Panc1 (cell line): ENCODE results near the gene PCCA. TPM values are rescaled to one million over a fixed set of nuclear protein-coding genes. Genes with fewer than 3 reads are reported as not detected.

Source experiments
- ATAC-seq: fragments of 200-7000 bp; cut with Tn5 transposase; 2 replicates; pipeline ENCODE4 v1.9.1; 2020; ENCODE audit warnings: mild to moderate bottlenecking, moderate library complexity
- BruUV-seq: library from RNA; stranded (reverse); fragments of 400-500 nt; replicated peaks from 2 replicates; lab custom pipeline; 2021; lab: Mats Ljungman, UMichigan
- CTCF ChIA-PET: fragments of 300-600 bp; sonication (Branson Sonifier 250); formaldehyde crosslinking; loops from one replicate; lab custom pipeline; 2022; ENCODE audit warnings: antibody characterized with exemption; lab: Charles Lee
- POLR2A ChIA-PET: fragments of 300-600 bp; sonication (Branson Sonifier 250); formaldehyde crosslinking; loops from one replicate; lab custom pipeline; 2022; ENCODE audit warnings: antibody characterized with exemption; lab: Charles Lee
- DNase-seq: peaks from one replicate; pipeline ENCODE4 v3.0.0-alpha.2; 2010; ENCODE audit warnings: low read depth, low spot score
- H3K27ac ChIP-seq: 2 replicates; pipeline ENCODE4 v1.5.1; 2011; ENCODE audit warnings: mild to moderate bottlenecking, low read length, inconsistent platforms
- H3K27me3 ChIP-seq: fragments of 200-500 bp; sonication (Bioruptor generic); 2 replicates; pipeline ENCODE4 v1.6.0; 2014; ENCODE audit warnings: low read length, inconsistent platforms; ENCODE audit not compliant: control insufficient read depth, insufficient read depth
- H3K36me3 ChIP-seq: fragments of 200-500 bp; sonication (Bioruptor generic); 2 replicates; pipeline ENCODE4 v1.5.1; 2014; ENCODE audit warnings: inconsistent platforms, mild to moderate bottlenecking, low read length, moderate library complexity; ENCODE audit not compliant: control insufficient read depth, insufficient read depth
- H3K4me1 ChIP-seq: 2 replicates; pipeline ENCODE4 v1.5.1; 2011; ENCODE audit warnings: inconsistent platforms, mild to moderate bottlenecking, low read length, moderate library complexity; ENCODE audit not compliant: control insufficient read depth, insufficient read depth
- H3K4me3 ChIP-seq, 2 experiments: 2 replicates each; pipeline ENCODE4 v1.5.1; 2011 to 2012; ENCODE audit warnings: low read depth in 2 of 2, low read length in 2 of 2, mild to moderate bottlenecking in 2 of 2, inconsistent platforms in 1 of 2, moderate library complexity in 1 of 2
- H3K9me3 ChIP-seq: fragments of 200-500 bp; sonication (Bioruptor generic); 2 replicates; pipeline ENCODE4 v1.5.1; 2014; ENCODE audit warnings: low read depth, mild to moderate bottlenecking, inconsistent platforms, low read length, moderate library complexity; ENCODE audit not compliant: control insufficient read depth, insufficient read depth
- CTCF ChIP-seq: fragments of 450-650 bp; IDR thresholded peaks from 2 replicates; pipeline ENCODE4 v1.5.1; 2017; ENCODE audit warnings: mild to moderate bottlenecking
- POLR2AphosphoS5 ChIP-seq: IDR thresholded peaks from 2 replicates; pipeline ENCODE4 v1.6.1; 2012; ENCODE audit warnings: mild to moderate bottlenecking, low read depth, low read length, moderate library complexity
- SIN3A ChIP-seq: IDR thresholded peaks from 2 replicates; pipeline ENCODE4 v1.6.1; 2012; ENCODE audit warnings: low read depth, mild to moderate bottlenecking, low read length, moderate library complexity, borderline replicate concordance; ENCODE audit not compliant: insufficient read depth
- TCF7L2 ChIP-seq: IDR thresholded peaks from 2 replicates; pipeline ENCODE4 v1.6.1; 2011; ENCODE audit warnings: mild to moderate bottlenecking, low read depth, low read length, inconsistent platforms
- in situ Hi-C: cut with HindIII; loops from 2 replicates; pipeline ENCODE4 v1.10.0; 2016; ENCODE audit warnings: low sequenced_read_pairs, low pct_unique_long_range_greater_than_20kb
- intact Hi-C: fragments of 100-400 bp; cut with micrococcal nuclease; formaldehyde crosslinking; loops from one replicate; pipeline ENCODE4 v1.10.0; 2022; ENCODE audit not compliant: unreplicated experiment
- total RNA-seq: library from RNA; stranded (reverse); gene quantifications from one replicate; pipeline ENCODE4 v1.2.1, GENCODE V29; 2021; ENCODE audit not compliant: unreplicated experiment
- TF ChIP-seq, protein P1 (sequence below), 2 experiments: IDR thresholded peaks; 2 replicates each; pipeline ENCODE4 v1.6.1; 2011 to 2012; ENCODE audit warnings: low read depth in 2 of 2, control low read depth in 1 of 2, low read length in 1 of 2, mild to moderate bottlenecking in 1 of 2, moderate library complexity in 1 of 2; ENCODE audit not compliant: insufficient read depth in 1 of 2

PCCA gene
- total RNA-seq, 1 experiment from 2014 or later, result 14.7 TPM

- Histone ChIP-seq H3K9me3 (no peaks in the 10 kb centered on the region), H3K27ac (no peak overlapping the region; the same call in 1 of the 2 replicates), H3K27me3 (no peaks in the 10 kb centered on the region), H3K4me3 (no peak overlapping the region), H3K36me3 (no peaks in the 10 kb centered on the region), H3K4me1 (no peaks in the 10 kb centered on the region)
- TF ChIP-seq CTCF, result no peak
- no peak for TF ChIP-seq SIN3A
- TF ChIP-seq TCF7L2, result no peak
- TF ChIP-seq POLR2AphosphoS5, result no peak
- TF ChIP-seq, protein P1, sequence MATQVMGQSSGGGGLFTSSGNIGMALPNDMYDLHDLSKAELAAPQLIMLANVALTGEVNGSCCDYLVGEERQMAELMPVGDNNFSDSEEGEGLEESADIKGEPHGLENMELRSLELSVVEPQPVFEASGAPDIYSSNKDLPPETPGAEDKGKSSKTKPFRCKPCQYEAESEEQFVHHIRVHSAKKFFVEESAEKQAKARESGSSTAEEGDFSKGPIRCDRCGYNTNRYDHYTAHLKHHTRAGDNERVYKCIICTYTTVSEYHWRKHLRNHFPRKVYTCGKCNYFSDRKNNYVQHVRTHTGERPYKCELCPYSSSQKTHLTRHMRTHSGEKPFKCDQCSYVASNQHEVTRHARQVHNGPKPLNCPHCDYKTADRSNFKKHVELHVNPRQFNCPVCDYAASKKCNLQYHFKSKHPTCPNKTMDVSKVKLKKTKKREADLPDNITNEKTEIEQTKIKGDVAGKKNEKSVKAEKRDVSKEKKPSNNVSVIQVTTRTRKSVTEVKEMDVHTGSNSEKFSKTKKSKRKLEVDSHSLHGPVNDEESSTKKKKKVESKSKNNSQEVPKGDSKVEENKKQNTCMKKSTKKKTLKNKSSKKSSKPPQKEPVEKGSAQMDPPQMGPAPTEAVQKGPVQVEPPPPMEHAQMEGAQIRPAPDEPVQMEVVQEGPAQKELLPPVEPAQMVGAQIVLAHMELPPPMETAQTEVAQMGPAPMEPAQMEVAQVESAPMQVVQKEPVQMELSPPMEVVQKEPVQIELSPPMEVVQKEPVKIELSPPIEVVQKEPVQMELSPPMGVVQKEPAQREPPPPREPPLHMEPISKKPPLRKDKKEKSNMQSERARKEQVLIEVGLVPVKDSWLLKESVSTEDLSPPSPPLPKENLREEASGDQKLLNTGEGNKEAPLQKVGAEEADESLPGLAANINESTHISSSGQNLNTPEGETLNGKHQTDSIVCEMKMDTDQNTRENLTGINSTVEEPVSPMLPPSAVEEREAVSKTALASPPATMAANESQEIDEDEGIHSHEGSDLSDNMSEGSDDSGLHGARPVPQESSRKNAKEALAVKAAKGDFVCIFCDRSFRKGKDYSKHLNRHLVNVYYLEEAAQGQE (IDR thresholded peaks at IDR 0.05; ENCODE audit: insufficient read depth in 1 of 2, low read depth in 2 of 2, low read length in 1 of 2), result no peak
- no peak for ATAC-seq
- ChIA-PET POLR2A (no interaction called here), CTCF (no interaction called here)
- in situ Hi-C loops (no loop called here), intact Hi-C loops (no loop called here)
- no peak for DNase-seq
- BruUV-seq, result no TSS peak
Measured at GRCh38 chr13:100302391-100302790, 213.5 kb downstream of the PCCA start.

DNA sequence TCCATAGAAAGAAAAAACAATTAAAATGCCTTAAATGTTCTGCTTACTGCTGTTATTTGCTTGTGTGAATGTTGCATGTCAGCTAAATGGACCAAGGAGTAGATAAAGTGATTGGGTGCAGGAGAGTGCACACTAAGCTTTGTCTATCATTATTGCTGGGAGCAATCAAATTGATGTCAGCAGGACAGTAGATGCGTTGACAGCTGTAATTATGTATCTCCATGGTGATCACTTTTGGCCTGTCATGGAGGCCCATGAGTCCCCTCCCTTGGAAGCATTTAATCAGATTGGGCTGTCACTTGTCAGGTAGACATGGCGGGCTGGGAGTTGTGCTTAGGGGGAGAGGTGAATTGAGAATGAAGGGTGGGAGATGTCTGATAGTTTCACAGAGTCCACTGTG is 215.3 kb downstream of the PCCA start:
- no peak overlapping the region for H3K4me3 ChIP-seq
- DNase-seq, result no peak
- ChIA-PET CTCF (no interaction called here), POLR2A (no interaction called here)
- H3K36me3 ChIP-seq, result no peaks in the 10 kb centered on the region
- H3K4me1 ChIP-seq, result no peaks in the 10 kb centered on the region
- no peaks in the 10 kb centered on the region for H3K9me3 ChIP-seq
- ATAC-seq, result no peak
- TF ChIP-seq, protein P1 (IDR thresholded peaks at IDR 0.05; ENCODE audit: insufficient read depth in 1 of 2, low read depth in 2 of 2, low read length in 1 of 2), result no peak
- no peak for TF ChIP-seq POLR2AphosphoS5
- TF ChIP-seq SIN3A, result no peak
- TF ChIP-seq TCF7L2, result no peak
- no peak for TF ChIP-seq CTCF
- intact Hi-C loops, result no loop called here
- no TSS peak for BruUV-seq
- in situ Hi-C loops, result no loop called here
- H3K27me3 ChIP-seq, result no peaks in the 10 kb centered on the region
- no peak overlapping the region for H3K27ac ChIP-seq
